ENCODE results near the gene TPP2.

DNA sequence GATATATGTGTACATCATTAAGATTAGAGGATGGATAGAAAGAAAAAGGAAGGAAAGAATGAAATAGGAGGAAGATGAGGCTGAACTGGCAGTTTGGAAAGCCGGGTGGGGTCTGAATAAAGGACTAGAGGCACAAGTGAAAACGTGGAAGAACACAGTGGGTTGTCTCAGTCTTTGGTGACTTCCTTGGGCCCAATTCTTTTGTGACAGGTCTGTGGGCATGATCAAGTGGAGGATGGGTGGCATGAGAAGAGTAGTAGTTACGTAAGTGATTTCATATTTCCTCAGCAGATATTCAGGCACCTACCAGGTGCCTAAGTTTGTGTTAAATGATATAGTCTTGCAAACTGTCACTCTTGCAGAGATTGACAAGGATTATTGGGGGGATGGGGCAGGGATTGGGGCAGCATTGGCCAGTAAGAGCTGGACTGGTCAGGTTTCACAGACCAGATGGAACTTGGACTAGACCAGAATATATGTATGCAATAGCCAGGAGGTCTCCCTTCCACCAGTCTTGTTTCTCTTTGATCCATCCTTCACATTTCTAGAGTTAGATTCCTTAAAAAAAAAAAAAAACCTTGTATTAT is 2.7 kb downstream of the TPP2 start:
- TF ChIP-seq, protein P1, sequence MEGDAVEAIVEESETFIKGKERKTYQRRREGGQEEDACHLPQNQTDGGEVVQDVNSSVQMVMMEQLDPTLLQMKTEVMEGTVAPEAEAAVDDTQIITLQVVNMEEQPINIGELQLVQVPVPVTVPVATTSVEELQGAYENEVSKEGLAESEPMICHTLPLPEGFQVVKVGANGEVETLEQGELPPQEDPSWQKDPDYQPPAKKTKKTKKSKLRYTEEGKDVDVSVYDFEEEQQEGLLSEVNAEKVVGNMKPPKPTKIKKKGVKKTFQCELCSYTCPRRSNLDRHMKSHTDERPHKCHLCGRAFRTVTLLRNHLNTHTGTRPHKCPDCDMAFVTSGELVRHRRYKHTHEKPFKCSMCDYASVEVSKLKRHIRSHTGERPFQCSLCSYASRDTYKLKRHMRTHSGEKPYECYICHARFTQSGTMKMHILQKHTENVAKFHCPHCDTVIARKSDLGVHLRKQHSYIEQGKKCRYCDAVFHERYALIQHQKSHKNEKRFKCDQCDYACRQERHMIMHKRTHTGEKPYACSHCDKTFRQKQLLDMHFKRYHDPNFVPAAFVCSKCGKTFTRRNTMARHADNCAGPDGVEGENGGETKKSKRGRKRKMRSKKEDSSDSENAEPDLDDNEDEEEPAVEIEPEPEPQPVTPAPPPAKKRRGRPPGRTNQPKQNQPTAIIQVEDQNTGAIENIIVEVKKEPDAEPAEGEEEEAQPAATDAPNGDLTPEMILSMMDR (IDR thresholded peaks at IDR 0.05; ENCODE audit: low read depth, low read length): no peak
- TF ChIP-seq EZH2phosphoT487 (IDR thresholded peaks at IDR 0.05; ENCODE audit: low read depth): no peak
